ENCODE data around the gene KLHL3.

DNA sequence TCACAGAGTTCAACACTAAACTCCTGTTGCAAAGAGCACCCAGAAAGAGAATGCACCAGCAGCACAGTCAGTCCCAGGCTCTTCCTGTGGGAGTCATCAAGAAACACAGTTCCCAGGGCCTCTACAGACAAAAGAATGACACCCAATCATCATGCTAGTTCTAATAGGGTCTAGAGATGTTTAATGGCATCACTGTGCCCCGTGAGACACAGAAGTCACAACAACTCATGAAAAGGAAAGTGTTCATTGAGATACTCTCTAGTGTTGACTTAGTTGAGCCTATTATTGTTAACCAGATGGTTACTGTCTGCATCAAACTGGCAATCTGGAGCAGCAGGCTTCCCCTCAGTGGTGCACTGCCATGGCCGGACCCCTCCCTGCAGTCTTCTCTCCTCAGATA, 1.6 kb downstream of the KLHL3 start:
- TF ChIP-seq CTCF (IDR thresholded peaks at IDR 0.05; ENCODE audit: insufficient read depth, low read length, poor library complexity, severe bottlenecking), result no peak
- no peak for TF ChIP-seq EZH2phosphoT487 (conservative IDR thresholded peaks at IDR 0.05; ENCODE audit: low read length)
